D721Med (cell line): Measurements from ENCODE around the gene PHACTR3.

Source experiments
- DNase-seq: peaks from one replicate; pipeline ENCODE4 v3.0.0; 2011; ENCODE audit warnings: low spot score; ENCODE audit not compliant: insufficient read length
- FAIRE-seq: peaks from 2 replicates; lab custom pipeline; 2011; peaks lifted over from hg19 to GRCh38; lab: Jason Lieb, UNC
- CTCF ChIP-seq: IDR thresholded peaks from 2 replicates; pipeline ENCODE4 v1.5.1; 2012; ENCODE audit warnings: mild to moderate bottlenecking, control low read depth; ENCODE audit not compliant: insufficient read depth; ENCODE audit errors: missing control alignments

PHACTR3 gene

GRCh38 chr20:59629141-59630045, 25.1 kb downstream of the PHACTR3 start:
- TF ChIP-seq CTCF, result no peak
- no peak for FAIRE-seq

DNA sequence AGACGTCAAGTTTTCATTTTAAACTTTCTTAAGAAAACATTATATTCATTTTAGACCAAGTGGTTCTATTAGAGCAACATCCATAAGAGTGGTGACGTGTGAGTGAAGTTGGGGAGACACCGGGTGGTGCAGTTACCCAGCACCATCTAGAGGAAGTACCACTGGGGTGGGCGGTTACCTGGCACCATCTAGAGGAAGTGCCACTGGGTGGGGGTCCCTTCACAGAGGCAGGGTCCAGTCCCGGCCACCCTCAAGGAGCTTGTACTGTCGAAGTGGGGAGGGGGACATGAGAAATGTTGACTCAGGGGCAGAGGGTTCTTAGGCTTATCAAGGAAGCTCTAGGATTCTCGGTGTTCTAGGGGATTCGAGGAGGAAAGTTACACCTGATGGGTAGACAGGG, 26.2 kb downstream of the PHACTR3 start:
- DNase-seq (no peak), FAIRE-seq (no peak)
- TF ChIP-seq CTCF, result no peak

More at GRCh38 chr20:59629141-59630045, 25.1 kb downstream of the PHACTR3 start:
- DNase-seq, result no peak

DNA sequence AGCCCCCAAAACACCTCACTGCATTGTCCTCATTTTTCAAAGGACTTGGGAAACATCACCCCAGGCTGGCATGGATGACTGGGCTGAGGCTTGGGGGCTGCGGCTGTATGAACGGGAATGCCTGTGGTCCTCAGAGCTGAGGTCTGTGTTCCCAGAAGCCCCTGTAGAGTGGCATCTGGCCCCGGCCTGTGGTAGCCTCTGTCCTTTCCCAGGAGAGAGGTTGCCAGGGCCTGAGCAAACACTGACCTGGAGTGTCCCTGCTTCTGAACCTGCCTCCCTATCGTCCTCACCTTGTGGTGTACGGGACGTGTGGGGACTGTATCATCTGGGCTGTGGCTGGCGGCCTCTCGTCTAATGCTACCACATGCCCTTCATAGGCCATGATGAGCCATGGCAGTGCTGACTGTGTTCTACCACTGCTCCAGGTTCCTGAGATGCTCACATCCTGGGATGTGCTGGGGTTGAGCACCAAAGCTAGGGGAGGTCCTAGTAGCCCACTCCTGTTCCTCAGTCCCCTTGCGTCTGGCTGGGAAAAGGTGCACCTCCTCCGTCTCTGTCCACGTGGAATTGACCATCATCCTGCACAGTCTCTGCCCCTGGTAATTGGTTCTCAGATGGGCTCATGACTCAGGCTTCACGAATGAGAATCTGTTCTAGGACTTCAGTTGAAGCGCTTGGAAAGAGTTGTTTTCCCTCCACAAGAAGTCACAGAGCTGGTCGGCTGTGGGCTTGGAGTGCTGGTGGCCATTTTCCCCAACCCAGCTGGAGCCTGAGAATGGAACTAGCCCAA, 27.6 kb downstream of the PHACTR3 start:
- FAIRE-seq (no peak), DNase-seq (no peak)
- TF ChIP-seq CTCF, result no peak

DNA sequence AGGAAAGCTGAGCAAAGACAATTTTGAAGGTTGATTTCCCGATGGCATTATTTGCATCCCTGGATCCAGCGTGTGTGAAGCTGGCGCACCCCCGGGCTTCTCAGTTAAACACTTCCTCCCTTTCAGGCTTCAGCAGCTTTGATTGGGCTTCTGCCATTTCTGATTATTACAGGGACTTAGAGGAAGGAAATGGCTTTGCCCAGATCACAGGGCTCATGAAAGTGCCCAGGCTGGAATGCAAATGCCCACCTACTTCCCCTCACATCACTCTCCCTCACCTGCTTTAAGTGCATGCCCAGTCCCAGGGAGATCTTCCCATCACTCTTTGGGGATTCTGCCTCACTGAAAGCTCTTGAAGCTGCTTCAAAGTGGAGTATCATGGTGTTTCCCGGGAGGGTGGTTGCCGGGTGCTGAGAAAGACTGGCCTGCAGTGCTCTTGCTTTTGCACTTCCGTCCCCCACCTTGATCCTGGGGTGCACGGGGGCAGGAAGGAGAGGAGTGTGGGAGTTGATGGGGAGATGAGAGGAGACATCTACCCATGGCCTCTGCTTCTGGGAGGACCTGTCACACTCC, 28.3 kb downstream of the PHACTR3 start:
- FAIRE-seq, result no peak
- TF ChIP-seq CTCF, result no peak
- DNase-seq, result no peak

DNA sequence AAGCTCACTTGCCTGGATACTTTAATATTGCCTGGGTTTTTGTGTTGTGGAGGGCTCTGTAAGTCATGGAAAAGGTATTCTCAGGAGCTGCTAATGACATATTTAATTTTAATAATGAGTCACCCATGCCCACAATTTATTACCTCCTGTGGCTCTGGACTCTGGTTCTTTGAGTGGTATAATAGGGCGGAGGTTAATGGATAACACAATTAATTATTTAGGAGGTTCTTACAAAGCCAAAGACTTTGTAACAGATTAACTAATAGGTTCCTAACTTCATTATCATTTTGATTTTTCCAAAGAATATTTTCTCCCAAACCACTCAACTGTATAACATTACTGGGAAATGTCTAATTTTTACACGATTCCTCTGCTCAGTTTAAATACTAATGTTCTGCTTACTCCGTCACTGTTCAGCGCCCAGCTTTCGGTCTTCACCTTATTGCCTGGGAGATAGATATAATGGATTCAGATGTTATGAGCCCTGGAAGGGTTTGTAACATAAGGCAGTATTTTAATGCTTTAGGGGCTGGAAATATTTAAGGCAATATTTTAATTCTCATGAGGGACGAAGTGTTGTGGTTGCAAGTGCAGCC, 29.4 kb downstream of the PHACTR3 start:
- TF ChIP-seq CTCF, result no peak
- no peak for FAIRE-seq
- DNase-seq, result no peak

- no peak for TF ChIP-seq CTCF
- no peak for FAIRE-seq
- no peak for DNase-seq
Measured at GRCh38 chr20:59634435-59635005, 30.2 kb downstream of the PHACTR3 start.
